PC-3 (cell line): ENCODE results near the gene KCNJ6. TPM values are rescaled to one million over a fixed set of nuclear protein-coding genes. Genes with fewer than 3 reads are reported as not detected.
A peak's percentile ranks its signal among the peaks of the same experiment; 100 is the strongest.

ENCODE experiments used
- ATAC-seq: fragments of 200-7000 bp; cut with Tn5 transposase; 2 replicates; pipeline ENCODE4 v1.9.1; 2020; ENCODE audit warnings: mild to moderate bottlenecking, moderate library complexity
- BruUV-seq: library from RNA; stranded (reverse); fragments of 400-500 nt; replicated peaks from 2 replicates; lab custom pipeline; 2021; lab: Mats Ljungman, UMichigan
- CTCF ChIA-PET: fragments of 300-600 bp; sonication (Branson Sonifier 250); formaldehyde crosslinking; loops from one replicate; lab custom pipeline; 2022; ENCODE audit warnings: antibody characterized with exemption; lab: Charles Lee
- POLR2A ChIA-PET: fragments of 300-600 bp; sonication (Branson Sonifier 250); formaldehyde crosslinking; loops from one replicate; lab custom pipeline; 2022; ENCODE audit warnings: antibody characterized with exemption; ENCODE audit not compliant: unreplicated experiment; lab: Charles Lee
- DNase-seq: peaks from one replicate; pipeline ENCODE4 v3.0.0-alpha.2; 2015
- H2AFZ ChIP-seq: fragments of 300-600 bp; sonication (generic); 2 replicates; pipeline ENCODE4 v1.6.0; 2016; ENCODE audit warnings: antibody characterized with exemption, low read length
- H3F3A ChIP-seq: fragments of 300-600 bp; sonication (generic); one replicate; pipeline ENCODE4 v1.6.0; 2017; ENCODE audit warnings: antibody characterized with exemption, low read length, control low read depth, mild to moderate bottlenecking; ENCODE audit not compliant: unreplicated experiment
- H3K27ac ChIP-seq: fragments of 300-600 bp; sonication (generic); 2 replicates; pipeline ENCODE4 v1.5.1; 2016; ENCODE audit warnings: mild to moderate bottlenecking, low read length
- H3K27me3 ChIP-seq: fragments of 300-600 bp; sonication (generic); 2 replicates; pipeline ENCODE4 v1.6.1; 2016; ENCODE audit warnings: low read length, mixed read lengths
- H3K36me3 ChIP-seq: fragments of 300-600 bp; sonication (generic); 2 replicates; pipeline ENCODE4 v1.6.1; 2016; ENCODE audit warnings: low read depth, mixed run types, low read length, mixed read lengths
- H3K4me1 ChIP-seq: fragments of 300-600 bp; sonication (generic); 2 replicates; pipeline ENCODE4 v1.5.1; 2016; ENCODE audit warnings: low read length; ENCODE audit not compliant: insufficient read depth
- H3K4me2 ChIP-seq: fragments of 300-600 bp; sonication (generic); 2 replicates; pipeline ENCODE4 v1.6.0; 2016; ENCODE audit warnings: low read length
- H3K4me3 ChIP-seq: fragments of 300-600 bp; sonication (generic); 2 replicates; pipeline ENCODE4 v1.5.1; 2016; ENCODE audit warnings: mild to moderate bottlenecking, low read length, mixed read lengths
- H3K79me2 ChIP-seq: fragments of 300-600 bp; sonication (generic); 2 replicates; pipeline ENCODE4 v1.6.1; 2017; ENCODE audit warnings: low read length, mixed read lengths
- H3K9ac ChIP-seq: fragments of 300-600 bp; sonication (generic); 2 replicates; pipeline ENCODE4 v1.6.0; 2016; ENCODE audit warnings: mild to moderate bottlenecking, low read length
- H3K9me2 ChIP-seq: fragments of 300-600 bp; sonication (generic); replicated peaks from 2 replicates; pipeline ENCODE4 v1.6.1; 2016; ENCODE audit warnings: mixed run types, low read length, mixed read lengths
- H3K9me3 ChIP-seq: fragments of 300-600 bp; sonication (generic); 2 replicates; pipeline ENCODE4 v1.6.1; 2016; ENCODE audit warnings: low read length, mixed read lengths
- H4K20me1 ChIP-seq: fragments of 300-600 bp; sonication (generic); 2 replicates; pipeline ENCODE4 v1.6.1; 2016; ENCODE audit warnings: low read length, mixed read lengths
- CTCF ChIP-seq: fragments of 300-600 bp; sonication (generic); conservative IDR thresholded peaks from 2 replicates; pipeline ENCODE4 v1.5.1; 2017; ENCODE audit warnings: antibody characterized with exemption, low read depth, mild to moderate bottlenecking, low read length
- EZH2 ChIP-seq: fragments of 300-600 bp; sonication (generic); IDR thresholded peaks from one replicate; pipeline ENCODE4 v1.6.1; 2017; ENCODE audit warnings: antibody characterized with exemption, mild to moderate bottlenecking, low read length; ENCODE audit not compliant: unreplicated experiment
- EZH2phosphoT487 ChIP-seq: fragments of 300-600 bp; sonication (generic); IDR thresholded peaks from 2 replicates; pipeline ENCODE4 v1.6.1; 2018; ENCODE audit warnings: mild to moderate bottlenecking, antibody characterized with exemption, low read length, borderline replicate concordance
- intact Hi-C: fragments of 100-400 bp; cut with micrococcal nuclease; formaldehyde crosslinking; loops from 2 replicates; pipeline ENCODE4 v1.9.0; 2023
- total RNA-seq: library from RNA; depleted of rRNA; stranded (reverse); fragments of >200 nt; gene quantifications from 2 replicates; pipeline ENCODE4 v1.2.3, GENCODE V29; 2014

The KCNJ6 gene
- total RNA-seq, 1 experiment from 2014 or later, result not detected

DNA sequence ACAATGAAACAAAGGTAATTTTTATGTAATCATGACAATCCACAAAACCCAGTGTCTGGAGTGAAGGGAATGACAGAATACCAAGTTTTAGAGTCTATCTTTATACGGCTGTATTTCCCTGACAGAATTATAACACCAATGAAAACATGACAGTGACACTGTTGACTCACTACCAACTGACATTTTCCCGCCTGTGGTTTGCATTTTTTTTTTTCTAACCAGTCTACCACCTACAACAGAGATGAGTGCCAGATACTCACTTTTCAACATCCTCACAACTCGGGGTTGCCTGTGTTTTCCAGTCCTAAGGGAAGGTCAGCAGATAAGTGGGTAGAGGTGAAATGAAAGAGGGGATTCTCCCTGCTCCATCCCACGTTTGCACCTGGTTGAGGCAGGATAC lies 118.9 kb downstream of the KCNJ6 start:
- no peak for ATAC-seq
- Histone ChIP-seq H3K9ac (no peak overlapping the region), H3K36me3 (no peaks in the 10 kb centered on the region), H3K9me3 (no peaks in the 10 kb centered on the region), H2AFZ (no peak overlapping the region), H3K27me3 (peaks cover 47% of the 10 kb centered on the region), H3K27ac (no peak overlapping the region), H3K4me2 (no peak overlapping the region), H4K20me1 (no peaks in the 10 kb centered on the region), H3K4me1 (no peaks in the 10 kb centered on the region), H3F3A (no peaks in the 10 kb centered on the region), H3K79me2 (no peaks in the 10 kb centered on the region), H3K9me2 (no peaks in the 10 kb centered on the region), H3K4me3 (no peak overlapping the region)
- no TSS peak for BruUV-seq
- POLR2A ChIA-PET, result no interaction called here
- TF ChIP-seq EZH2phosphoT487, result no peak
- TF ChIP-seq EZH2, result no peak
- no peak for TF ChIP-seq CTCF
- intact Hi-C loops, result no loop called here
- CTCF ChIA-PET, result no interaction called here
- no peak for DNase-seq

DNA sequence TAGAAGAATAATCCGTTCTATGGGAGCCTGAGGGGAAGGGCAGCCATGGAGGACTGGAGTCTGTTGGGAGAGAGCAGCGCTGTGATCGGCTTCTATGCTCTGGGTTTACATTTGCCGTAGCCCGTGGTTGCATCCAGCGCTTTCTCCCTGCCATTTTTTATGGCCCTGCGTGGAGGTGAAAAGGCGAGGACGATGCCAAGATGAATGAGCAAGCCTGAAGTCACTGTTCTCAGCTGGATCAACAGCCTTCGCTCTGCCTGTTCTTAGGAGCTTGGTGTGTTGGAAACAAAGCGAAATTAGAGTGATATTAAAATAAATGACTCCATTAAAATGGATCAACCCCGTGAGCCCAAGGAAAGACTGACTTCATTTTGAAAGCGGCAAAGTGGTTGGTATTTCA lies 120.2 kb downstream of the KCNJ6 start:
- Histone ChIP-seq H3K9me3 (no peaks in the 10 kb centered on the region), H2AFZ (no peak overlapping the region), H3F3A (no peaks in the 10 kb centered on the region), H3K4me3 (no peak overlapping the region), H3K4me2 (no peak overlapping the region), H3K36me3 (no peaks in the 10 kb centered on the region), H3K79me2 (no peaks in the 10 kb centered on the region), H3K9ac (no peak overlapping the region), H3K27me3 (peaks cover 46% of the 10 kb centered on the region), H4K20me1 (no peaks in the 10 kb centered on the region), H3K9me2 (no peaks in the 10 kb centered on the region), H3K4me1 (no peaks in the 10 kb centered on the region), H3K27ac (no peak overlapping the region)
- ATAC-seq (no peak), DNase-seq (peak; percentile 16)
- ChIA-PET POLR2A (no interaction called here), CTCF (no interaction called here)
- intact Hi-C loops, result no loop called here
- TF ChIP-seq CTCF, result no peak
- no peak for TF ChIP-seq EZH2phosphoT487
- no peak for TF ChIP-seq EZH2
- no TSS peak for BruUV-seq

- Histone ChIP-seq H3K4me3 (no peak overlapping the region), H3K4me1 (no peaks in the 10 kb centered on the region), H3K36me3 (no peaks in the 10 kb centered on the region), H3K27ac (no peak overlapping the region), H3F3A (no peaks in the 10 kb centered on the region), H3K9ac (no peak overlapping the region), H3K9me2 (no peaks in the 10 kb centered on the region), H2AFZ (no peak overlapping the region), H3K27me3 (peaks cover 32% of the 10 kb centered on the region), H4K20me1 (no peaks in the 10 kb centered on the region), H3K4me2 (no peak overlapping the region), H3K79me2 (no peaks in the 10 kb centered on the region), H3K9me3 (no peaks in the 10 kb centered on the region)
- TF ChIP-seq EZH2phosphoT487 (no peak), EZH2 (no peak), CTCF (no peak)
- intact Hi-C loops, result no loop called here
- ATAC-seq, result no peak
- ChIA-PET POLR2A (interaction anchor here (0.6 kb wide), 1 partner anchor 1388 kb away, joined by 4 read pairs; no protein-coding TSS in a partner anchor), CTCF (no interaction called here)
- no TSS peak for BruUV-seq
- no peak for DNase-seq
Observed at GRCh38 chr21:37793660-37794059, 122.6 kb downstream of the KCNJ6 start.
